Measurements from ENCODE around the gene MEIS1.

MEIS1 gene

DNA sequence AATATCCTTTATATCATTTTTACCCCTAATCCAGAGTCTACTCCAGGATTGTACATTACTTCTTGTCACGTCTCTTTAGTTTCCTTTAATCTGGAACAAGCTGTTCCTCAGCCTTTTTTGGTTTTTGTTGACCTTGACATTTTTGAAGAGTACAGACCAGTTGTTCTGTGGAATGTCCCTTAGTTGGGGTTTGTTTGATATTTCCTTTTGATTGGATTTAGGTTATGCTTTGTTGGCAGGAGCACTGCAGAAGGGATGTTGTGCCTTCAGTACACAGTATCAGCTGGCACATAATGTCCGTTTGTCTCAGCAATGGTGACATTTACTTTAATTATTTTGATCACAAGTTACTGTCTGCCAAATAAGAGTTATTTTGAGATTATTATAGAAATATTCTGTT is 160.6 kb downstream of the MEIS1 start:
- no peak for DNase-seq

DNA sequence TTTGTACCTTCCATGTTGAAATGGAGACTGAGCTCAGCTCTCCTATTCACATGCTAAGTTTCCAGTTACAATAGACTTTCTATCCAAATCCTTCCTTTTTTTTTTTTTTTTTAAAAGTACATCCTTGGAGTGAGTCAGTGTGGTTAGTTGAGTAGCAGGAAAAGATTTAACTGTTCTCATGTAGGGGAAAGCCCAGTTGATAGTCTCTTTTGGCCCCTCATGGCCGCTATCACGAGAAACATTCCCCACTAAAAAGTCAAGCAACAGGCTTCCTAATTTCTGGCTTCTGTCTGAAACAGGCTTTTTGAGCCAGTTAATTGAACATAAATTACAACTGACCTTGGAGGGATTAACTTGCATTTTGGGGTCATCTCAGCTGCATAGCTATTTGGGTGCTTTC is 161.3 kb downstream of the MEIS1 start:
- DNase-seq, result no peak

DNA sequence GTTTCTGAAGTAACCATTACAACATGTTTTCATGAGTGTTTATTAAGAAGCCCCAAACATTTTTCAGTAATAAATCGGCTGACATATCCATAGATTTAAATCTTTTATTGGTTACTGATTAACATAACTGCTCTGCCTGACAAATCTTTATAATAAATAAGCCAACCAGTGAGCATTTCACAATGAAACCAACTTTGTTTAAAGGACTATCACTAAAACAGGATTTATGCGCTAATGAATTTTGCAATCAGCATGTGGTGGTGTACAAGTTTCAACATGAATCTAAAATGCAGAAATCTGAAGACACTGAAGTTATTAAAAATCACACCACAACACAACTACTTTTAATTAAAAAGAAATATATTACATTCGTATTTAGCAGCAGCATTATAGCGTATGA is 166.7 kb downstream of the MEIS1 start:
- DNase-seq, result no peak

DNA sequence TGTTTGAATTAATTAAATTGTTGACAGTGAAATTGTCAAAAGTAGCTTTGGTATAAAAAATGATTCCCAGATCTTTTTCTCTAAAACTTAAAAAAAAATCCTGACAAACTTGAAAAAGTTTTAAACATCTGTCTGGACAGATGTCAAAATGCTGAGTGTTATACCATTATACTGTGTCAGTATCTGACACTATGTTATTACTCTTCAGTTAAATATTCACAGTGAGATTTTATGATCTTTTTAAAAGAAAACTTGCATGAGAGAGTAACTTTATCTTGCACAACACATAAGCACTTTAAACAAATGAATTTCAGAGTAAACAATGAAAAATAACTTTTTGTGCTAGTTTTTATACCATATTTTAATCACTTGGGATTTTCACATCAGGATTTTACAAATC is 167.4 kb downstream of the MEIS1 start:
- no peak for DNase-seq

DNA sequence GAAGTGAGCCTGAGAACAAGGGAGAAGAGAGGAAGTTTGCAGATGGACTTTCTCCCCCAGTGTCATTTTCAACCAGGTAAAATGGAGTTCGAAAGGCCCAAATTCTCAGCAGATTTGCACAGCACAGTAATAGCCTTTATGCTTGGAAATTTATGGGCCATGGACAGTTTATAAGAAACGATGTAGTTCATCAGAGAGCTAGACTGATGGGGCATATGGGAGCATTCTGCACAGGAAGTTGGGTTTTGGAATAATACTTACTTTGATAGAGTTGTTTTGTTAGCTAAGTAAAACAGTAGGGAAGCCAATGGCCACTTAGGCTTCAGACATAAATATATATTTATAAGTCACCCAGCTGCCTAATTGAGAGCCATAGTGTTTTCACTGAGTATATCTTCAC is 169.4 kb downstream of the MEIS1 start:
- DNase-seq, result no peak

DNA sequence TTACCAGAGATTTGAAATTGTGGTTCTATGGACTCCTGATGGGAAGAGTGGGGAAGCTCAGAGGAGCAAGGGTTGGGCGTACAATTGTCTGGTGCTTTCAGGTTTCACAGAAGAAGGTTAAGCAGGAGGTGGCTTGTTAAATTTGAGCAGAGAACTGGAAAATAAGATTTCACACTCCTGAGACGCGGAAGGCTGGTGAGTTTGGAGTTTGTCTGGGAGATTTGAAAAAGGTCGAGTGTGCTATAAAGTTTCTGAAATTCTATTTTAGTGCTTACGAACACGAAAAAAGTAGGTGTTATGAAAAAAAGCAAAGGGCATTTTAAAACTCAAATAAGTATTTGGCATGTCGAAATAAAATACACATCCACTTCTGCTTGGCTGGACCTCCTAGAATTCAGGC is 170.1 kb downstream of the MEIS1 start:
- DNase-seq, result no peak

DNA sequence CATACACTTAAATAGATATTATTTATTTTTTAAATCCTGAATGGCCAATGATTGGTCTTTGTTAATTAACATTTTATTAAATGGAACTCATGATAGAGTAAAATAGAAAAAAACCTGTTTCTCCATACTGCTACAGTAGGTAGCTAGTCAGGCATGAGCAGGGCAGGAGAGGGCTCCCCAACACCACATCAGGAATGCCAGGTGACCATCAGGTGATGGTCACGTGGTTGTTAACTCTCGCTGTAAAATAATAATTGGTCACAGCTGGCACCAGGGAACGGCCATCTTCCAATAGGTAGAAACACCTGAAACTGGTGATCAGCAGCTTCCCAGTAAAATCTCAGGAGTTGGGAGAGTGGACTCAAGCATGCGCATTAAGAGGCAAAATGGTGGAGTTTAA is 172.2 kb downstream of the MEIS1 start:
- no peak for DNase-seq

Data from DMS 273 treated with DMSO at 0.1 percent for 48 hours (cell line).